ENCODE measurements around the gene SLC14A1. TPM values are rescaled to one million over a fixed set of nuclear protein-coding genes. Genes with fewer than 3 reads are reported as not detected.

Gene SLC14A1
- total RNA-seq, 4 donors from 2014 or later, result 1.2 to 15.1 (median 8.2) TPM

GRCh38 chr18:45690975-45691815 lies 32.8 kb upstream of the SLC14A1 start:
- DNase-seq (ENCODE audit: low spot score), result peak; percentile 80
- peak in 1 of 3 donors; percentile 76 for TF ChIP-seq CTCF (IDR thresholded peaks at IDR 0.05)
- peak; percentile 84 for ATAC-seq (ENCODE audit: low FRiP score)

- DNase-seq (ENCODE audit: low spot score) (no peak), ATAC-seq (ENCODE audit: low FRiP score) (no peak)
- TF ChIP-seq CTCF (IDR thresholded peaks at IDR 0.05), result no peak
Observed at GRCh38 chr18:45691816-45692179, 32.2 kb upstream of the SLC14A1 start.

- no peak for TF ChIP-seq CTCF (IDR thresholded peaks at IDR 0.05)
- ATAC-seq (ENCODE audit: low FRiP score), result no peak
Observed at GRCh38 chr18:45702708-45703265, 21.2 kb upstream of the SLC14A1 start.

GRCh38 chr18:45708831-45709230 lies 15.2 kb upstream of the SLC14A1 start:
- ATAC-seq (ENCODE audit: low FRiP score), result no peak
- no peak for TF ChIP-seq CTCF (IDR thresholded peaks at IDR 0.05)
- no peak for DNase-seq (ENCODE audit: low spot score)

More at GRCh38 chr18:45702708-45703265, 21.2 kb upstream of the SLC14A1 start:
- DNase-seq (ENCODE audit: low spot score), result no peak

- ATAC-seq (ENCODE audit: low FRiP score) (no peak), DNase-seq (ENCODE audit: low spot score) (no peak)
- TF ChIP-seq CTCF (IDR thresholded peaks at IDR 0.05), result no peak
Observed at GRCh38 chr18:45712061-45712460, 11.9 kb upstream of the SLC14A1 start.

GRCh38 chr18:45713239-45713638 lies 10.7 kb upstream of the SLC14A1 start:
- DNase-seq (ENCODE audit: low spot score) (no peak), ATAC-seq (ENCODE audit: low FRiP score) (no peak)
- TF ChIP-seq CTCF (IDR thresholded peaks at IDR 0.05), result no peak
